DMS 273 (cell line): ENCODE results near the gene ZNF683.
A peak's percentile ranks its signal among the peaks of the same experiment; 100 is the strongest.
"Not testable (repeated sequence)": the region's sequence is repeated elsewhere in the genome, so short reads cannot be mapped to it uniquely, and the experiment has no call there.

Source experiments
- DNase-seq: peaks from one replicate; lab custom pipeline; 2025; ENCODE audit not compliant: unreplicated experiment; lab: John Stamatoyannopoulos, UW

The ZNF683 gene

DNA sequence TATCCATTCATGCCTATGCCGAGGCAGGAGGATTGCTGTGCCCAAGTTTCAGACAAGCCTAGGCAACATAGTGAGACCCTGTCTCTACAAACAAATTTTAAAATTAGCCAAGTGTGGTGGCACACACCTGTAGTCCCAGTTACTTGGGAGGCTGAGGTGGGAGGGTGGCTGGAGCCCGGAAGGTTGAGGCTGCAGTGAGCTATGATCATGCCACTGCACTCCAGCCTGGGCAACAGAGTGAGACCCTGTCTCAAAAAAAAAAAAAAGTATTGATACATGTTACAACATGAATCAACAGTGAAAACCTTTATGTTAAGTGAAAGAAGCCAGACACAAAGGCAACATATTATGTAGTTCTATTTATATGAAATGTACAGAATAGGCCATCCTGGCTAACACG lies 12.5 kb upstream of the ZNF683 start:
- not testable (repeated sequence) for DNase-seq

DNA sequence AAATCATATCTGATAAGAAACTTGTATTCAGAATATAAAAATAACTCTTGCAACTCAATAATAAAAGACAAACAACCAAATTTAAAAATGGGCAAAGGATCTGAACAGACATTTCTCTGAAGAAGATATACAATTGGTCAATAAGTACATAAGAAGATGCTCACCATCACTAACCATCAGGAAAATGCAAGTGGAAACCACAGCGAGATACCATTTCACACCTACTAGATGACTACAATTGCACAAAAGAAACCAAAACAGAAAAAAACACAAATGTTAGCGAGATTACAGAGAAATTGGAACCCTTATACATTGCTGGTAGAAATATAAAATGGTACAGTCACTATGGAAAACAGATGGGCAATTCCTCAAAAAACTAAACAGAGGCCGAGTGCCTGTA lies 11.5 kb upstream of the ZNF683 start:
- no peak for DNase-seq

DNA sequence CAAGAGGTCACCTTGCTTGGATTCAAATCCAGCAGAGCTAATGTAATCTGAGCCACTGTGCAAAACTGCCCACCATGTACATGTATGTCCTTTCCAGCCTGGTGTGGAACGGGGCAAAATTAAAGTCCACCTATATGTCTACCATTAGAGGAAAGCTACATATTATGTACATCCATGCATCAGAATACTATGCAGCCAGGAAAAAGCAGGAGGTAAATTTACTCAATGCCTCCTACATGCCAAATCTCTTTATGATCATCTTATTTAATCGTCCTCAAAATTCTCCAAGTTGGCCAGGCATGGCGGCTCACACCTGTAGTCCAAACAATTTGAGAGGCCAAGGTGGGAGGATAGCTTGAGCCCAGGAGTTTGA lies 6.3 kb upstream of the ZNF683 start:
- no peak for DNase-seq

DNA sequence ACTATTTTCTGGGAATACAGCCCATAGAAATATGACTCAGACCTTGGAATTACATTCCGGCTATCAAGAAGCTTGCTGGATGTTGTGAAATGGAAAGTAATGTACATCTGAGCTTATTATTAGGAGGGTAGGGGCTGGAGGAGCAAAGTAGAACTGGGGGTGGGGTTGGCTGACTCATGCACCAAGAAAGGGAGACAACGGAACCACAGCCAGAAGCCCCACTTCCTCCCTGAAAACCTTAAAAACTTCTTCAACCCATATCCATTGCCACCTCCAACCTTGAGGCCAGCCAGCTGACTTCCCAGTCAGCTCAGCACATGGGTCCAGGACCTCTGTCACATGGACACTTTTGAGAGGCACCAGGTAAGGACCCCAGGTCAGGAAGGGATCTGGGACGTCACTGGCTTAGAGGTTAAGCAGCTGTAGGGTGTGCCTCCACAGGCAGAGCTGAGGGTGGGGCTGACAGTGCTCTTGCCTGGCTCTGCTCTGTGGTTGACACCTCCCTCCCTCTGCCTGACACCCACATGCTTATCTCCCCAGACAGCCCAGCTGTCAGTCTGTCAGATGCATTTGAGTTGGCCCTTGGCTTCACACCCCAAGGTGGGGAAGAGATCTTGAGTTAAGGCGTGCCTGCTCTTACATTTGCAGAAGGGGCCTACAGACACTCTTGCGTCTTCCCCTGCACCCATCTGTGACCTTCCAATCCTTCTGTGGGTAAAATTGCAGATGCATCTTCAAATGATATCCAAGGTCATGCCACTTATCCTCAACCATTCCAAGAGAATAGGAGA lies 5.7 kb upstream of the ZNF683 start:
- no peak for DNase-seq

DNA sequence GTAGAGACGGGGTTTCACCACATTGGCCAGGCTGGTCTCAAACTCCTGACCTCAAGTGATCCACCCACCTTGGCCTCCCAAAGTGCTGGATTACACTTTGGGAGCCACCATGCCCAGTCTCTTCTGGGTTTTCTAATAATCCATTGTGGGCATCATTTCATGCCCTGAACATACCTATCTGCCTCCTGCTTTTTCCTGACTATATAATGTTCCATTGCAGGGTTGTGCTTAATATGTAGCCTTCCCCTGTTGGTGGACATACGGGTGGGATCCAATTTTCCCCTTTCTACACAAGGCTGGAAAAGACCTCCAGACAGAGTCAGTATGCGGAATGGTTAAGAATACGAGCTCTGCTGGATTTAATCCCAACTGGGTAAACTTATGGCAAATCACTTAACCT lies 3.5 kb upstream of the ZNF683 start:
- no peak for DNase-seq

DNA sequence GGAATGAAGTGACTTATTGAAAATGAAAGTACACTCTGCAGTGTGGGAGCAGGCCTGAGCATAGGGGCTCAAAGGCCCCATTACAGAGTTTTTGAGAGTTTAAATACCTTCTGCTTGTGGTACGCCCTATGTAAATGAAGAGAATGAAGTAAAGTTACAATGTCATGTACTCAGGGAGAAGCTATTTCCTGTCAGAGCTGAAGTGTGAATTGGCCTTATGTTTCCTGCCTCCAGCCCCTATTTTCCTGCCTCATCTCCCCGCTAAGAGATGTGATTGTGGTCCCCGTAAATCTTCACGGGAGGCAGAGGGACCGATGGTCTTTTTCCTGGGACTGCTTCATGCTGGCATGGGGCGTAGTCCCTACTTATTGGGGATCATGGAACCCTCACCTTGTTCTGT lies 2.5 kb upstream of the ZNF683 start:
- no peak for DNase-seq

DNA sequence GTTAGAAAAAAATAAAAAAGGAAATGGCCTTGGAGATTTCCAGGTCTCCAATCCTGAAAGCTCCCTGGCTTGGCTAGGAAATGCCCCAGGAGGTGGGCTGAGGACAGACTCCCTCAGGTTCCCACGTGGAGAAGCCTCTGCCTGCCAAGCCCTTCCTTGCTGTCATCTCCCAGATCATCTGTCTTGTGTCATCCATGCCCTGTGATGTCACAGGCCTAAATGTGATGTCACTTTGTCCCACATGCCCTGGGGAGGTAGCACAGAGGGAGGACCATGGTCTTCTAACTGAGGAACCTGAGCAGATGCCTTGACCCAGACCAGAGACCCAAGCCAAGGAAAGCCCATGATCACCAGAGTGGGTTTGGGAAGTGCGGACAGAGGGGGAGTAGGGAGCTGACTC lies 1.8 kb upstream of the ZNF683 start:
- DNase-seq: not testable (repeated sequence)

DNA sequence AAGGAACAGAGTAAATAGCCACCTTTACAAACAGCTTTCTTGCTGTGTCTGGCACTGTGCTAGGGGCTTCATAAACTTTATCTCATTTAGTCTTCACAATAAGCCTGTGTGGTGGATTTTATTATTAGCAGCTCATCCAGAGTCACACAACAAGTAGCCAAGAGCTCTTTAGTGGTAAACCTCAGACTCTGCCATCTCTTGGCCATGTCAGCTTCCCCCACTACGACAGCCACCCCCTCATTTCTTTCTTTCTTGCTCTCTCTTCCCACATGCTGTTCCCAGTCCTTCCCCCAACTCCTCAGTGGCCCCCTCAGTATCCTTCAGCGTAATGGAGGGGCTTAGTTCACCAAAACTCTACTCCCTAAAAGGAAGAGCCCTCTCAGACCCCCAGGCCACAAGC lies 1.2 kb upstream of the ZNF683 start:
- no peak for DNase-seq

DNA sequence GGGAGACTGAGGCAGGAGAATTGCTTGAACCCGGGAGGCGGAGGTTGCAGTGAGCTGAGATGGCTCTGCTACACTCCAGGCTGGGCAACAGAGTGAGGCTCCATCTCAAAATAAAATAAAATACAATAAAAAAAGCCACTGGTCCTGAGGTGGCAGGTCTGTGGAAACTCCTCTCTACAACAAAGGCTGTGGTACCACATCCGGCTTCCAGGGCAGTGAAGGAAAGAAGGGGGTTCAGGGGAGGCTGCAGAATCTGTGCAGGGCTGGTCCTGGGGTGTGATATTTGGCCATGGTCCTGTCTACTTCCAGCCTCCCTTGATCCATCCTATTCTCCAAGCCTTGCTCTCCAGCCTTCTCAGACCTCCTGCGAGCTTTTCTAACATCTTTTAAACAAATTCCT lies 731 bp upstream of the ZNF683 start:
- DNase-seq: no peak

DNA sequence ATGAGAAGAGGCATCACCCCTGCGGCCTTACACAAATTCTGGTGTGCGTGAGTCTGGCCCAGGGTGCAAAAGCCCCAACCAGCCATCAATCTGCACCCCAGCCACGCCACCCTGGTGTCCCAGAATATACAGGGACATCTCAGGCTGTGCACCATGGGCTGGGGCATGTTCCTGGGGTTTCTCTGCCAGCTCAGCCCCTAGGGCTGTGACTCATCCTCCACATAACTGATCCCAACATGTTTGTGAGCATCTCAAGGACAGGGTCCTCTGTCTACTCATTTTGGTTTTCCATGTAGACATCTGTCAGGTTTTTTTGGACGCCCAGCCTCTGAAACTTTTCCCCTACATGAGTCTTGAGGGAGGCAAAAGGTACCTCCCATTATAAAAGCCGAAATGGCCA lies 511 bp downstream of the ZNF683 start:
- DNase-seq: no peak

DNA sequence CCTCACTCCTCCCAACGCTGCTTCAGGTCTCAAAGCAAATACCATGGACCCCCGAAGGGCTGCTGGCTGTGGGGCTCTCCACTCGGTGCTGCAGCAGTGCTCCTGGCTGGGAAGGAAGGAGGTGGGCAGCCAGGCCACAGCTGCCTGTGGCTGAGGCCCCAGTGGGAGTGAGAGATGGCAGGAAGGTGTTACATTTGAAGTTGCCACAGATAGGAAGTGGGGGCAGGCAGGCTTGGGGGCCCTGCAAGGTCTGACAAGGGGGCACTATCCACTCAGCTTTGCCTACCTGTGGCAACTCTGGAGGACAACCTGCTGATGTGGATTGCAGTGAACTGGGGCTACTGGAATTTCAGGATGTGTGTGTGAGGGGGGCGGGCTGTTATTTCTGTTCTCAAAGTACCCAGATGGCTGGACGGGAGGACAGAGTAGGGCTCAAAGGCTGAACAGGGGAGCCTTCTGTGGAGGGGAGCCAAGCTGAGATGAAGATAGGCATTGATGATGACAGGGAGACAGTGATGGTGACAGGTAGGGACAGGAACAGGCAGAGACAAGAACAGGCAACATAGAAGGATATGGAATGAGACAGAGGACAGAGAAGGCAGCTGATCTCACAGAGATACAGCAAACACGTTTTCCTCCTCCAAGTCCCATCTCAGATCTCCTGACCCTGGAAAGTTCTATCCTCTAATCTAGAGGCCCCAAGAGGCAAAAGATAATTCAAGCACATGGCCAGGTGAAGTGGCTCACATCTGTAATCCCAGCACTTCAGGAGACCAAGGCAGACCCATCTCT lies 1.8 kb downstream of the ZNF683 start:
- no peak for DNase-seq

DNA sequence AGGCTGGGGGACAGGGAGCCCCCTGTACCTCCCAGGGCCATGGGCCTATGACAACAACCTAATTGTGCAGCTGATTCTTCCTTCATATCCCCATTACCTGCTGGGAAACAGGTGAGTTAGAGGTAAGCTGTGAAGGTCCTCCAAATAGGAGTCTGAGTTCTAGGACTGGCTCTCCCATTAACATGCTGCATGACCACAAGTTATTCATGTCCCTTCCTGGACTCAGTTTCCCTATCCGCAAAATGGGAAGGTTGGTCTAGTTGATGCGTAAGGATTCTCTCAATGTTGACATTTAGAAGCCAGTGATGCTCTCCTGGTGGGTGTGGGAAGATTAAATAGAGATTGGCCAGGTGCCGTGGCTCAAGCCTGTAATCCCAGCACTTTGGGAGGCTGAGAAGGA lies 4.1 kb downstream of the ZNF683 start:
- DNase-seq: no peak

DNA sequence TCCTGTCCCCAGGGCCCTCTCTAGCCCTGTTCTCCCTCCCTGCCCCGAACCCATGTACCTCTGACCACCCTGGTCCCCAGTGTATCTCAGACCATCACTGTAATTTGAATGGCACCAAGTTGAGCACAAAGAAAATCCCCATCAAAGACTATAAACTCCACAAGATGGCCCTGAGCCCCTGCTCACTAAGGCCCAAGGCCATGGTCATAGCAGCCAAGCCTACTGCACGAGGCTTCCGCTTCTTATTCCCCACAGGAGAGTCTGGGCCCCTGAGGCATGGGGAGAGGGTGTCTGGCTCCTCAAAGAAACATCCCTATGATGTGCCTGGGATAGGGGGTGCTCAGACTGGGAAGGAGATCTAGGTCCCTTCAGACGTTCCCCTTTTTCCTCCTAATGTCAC lies 4.5 kb downstream of the ZNF683 start:
- no peak for DNase-seq

DNA sequence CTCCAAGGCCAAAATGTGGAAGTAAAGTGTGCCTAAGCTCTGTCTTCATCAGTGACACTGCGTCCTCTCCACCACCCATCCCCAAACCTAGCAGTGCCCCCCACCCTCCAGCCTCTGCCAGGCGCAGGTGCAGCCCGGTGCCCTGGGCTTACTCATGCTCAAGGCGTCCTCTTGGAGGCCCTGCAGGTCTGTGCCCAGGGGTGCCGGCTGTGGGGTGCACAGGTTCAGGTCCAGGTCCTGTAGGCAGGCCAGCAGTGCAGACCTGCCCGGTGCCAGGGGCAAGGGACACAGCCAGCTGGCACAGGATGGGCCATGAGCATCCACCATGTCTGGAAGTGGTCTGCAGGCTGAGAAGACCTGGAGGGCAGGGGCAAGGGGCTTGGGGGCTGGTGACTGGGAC lies 5.1 kb downstream of the ZNF683 start:
- DNase-seq: no peak

DNA sequence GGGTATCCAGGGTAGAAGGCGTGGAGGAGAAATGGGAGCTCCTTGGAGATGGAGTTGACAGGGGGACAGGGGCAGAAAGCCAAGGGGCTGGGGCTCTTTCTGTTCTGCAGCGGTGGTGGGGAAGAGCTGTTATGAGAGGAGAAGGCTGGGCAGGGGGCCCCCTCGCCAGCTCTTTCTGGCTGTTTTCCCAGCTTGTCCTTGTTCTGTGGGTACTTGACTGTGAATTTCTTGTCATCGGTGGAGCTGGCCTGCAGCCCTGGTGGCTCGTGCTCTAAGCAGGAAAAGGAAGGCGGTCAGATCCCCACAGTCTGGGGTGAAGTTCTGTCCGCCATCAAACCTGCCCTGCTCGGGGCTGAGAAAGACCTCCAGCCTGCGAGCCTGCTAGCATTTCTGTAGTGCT lies 7.6 kb downstream of the ZNF683 start:
- DNase-seq: no peak

DNA sequence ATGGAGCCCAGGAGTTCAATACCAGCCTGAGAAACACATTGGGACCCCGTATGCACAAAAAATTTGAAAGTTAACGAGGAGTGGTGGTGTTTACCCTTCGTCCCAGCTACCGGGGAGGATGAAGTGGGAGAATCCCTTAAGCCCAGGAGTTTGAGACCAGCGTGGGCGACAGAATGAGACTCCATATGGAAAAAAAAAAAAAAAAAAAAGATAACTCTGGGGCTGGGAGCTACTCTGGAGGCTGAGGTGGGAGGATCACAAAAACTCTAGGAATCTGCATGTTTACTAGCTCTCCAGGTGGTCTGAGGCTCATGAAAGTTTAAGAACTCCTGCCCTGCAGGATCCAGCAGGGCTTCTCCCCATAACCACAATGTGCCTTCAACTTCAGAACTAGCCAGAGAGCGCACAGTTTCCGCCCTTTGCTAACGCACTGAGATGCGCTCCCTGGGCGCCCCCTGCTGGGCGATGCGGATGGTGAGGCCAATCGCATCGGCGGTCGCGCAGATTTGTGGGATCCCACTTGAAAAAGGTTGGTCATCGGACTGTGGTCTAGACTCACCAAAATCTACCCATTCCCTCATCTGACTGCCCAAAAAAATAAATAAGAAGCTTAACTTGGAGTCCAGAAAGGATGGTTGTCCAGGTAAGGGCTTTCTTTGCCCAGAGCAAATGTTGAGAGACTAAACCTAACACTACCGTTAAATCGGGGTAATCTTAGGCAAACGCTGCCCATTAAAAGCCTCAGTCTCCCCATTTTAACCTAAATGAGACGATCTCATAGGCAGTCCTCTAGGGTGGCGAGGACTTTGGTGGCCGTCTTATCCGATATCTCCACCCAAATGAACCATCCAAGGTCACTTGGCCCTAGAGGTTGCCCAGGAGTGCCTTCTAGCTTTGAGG lies 8.8 kb downstream of the ZNF683 start:
- DNase-seq: peak; percentile 83

DNA sequence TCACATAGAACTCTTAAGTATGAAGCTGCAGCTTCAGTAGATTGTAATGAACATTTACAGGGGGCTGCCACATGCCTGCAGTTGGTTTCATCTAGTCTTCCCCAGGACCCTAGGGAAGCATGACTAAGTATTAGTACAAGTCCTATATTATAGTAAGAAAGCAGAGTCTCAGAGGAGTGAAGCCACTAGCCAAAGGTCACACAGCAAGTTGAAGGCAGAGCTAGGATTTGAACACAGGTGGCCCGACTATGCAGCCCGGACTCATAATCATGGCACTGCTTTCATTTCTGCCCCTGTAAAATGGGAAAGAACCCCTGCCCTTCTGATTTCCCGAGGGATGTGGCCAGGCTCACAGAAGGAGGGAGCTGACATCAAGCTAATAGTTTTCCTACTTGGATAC lies 10.2 kb downstream of the ZNF683 start:
- DNase-seq: no peak

DNA sequence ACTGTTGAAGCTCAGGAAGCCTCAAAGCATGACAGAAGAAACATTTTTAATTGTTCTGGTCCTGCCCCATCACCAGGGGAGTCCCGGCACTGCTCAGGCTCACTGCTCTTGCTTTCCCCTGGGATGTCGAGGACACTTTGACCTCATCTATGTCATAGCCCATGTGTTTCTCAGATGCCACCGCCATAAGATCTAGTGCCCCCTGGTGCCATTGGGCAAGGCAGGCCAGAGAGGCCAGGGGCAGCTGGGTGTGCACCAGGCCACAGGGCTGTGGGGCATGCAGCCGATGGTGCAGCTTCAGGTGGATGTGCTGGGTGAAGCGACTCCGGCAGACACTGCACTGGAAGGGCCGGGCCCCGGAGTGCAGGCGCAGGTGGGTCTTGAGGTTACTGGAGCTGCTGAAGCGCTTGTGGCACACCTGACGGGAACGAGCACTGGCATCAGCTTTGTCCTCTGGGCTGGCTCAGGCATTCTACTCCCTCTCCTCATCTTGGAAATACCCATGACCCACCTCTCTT lies 10.9 kb downstream of the ZNF683 start:
- DNase-seq: no peak

DNA sequence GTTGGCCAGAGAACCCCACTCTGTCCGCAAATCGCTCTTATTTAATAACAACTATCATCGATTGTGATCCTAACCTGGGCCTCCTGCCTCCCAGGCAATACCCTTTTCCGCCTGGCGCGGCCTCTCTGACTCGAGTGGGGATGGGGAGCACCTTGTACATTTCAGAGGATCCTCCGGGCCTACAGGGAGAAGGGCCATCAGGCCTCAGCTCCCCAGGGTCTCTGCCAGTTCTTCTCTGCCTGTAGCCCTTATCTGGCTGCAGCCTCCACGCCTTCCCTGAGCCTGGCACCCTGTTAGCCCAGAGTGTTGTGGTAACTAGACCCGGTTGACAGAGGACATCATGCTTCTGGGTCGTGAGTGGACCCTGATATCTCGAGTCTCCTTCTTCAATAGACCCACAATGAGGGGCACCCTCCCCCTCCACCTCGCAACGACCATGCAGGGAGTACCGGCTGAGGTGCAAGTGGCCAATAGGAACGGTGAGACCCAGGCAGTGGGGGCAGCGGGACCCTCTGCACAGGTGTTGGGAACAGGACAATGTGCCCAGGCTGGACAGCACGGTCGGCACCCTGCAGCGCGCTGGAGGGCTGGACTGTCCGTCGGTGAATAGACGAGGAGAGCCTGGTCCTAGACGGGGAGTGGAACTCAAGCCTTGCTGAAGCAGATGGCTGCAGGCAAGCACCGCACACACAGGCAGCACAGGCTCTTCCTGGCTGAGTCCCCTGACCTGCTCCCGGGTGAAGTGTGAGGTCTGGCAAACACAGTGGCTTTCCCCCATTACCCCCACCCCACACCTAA lies 11.5 kb downstream of the ZNF683 start:
- DNase-seq: no peak

DNA sequence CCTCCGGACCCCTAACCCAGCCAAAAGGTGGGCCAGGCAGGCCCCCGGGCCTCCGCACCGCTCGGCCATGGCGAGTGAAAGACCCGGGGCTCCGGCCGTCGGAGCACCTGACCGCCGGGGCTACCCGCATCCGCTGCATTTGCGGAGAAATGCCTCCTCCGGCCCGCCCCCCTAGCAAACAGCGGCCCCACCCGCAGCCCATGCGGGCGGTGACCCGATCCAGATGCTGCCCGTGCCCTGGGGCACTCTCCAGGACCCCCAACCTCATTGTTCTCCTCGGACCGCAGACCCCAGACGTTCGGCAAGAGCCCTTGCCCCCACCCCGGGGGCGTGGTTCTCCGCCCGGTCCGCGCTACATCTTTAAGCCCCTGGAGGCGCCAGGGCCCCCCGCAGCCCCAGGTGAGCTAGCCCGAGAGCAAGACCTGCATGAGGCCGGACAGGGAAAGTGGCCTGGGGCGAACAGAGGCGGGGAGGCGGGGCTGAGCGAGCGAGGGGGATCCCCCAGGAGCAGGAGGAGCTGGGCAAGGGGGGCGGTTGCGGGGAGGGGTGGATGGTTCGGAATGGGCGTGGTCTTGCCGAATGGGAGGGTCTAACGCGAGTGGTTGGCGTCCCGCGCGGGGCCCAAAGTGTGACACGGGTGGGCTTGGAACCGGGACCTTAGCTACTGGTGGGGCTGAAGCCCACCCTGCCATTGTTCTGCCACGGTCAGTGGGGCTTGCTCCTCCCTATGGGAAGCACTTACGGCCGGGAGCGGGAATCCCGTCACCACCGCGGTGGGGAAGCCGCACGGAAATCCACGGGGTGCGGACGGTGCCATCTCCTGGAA lies 12.4 kb downstream of the ZNF683 start:
- no peak for DNase-seq
